Natural killer cell treated with Interleukin-12 subunit alpha and Interleukin-12 subunit beta and Interleukin-15 and Interleukin-18, amount 100 ng/mL, for 72 hours (primary cell): ENCODE measurements around the gene PMPCA. TPM values are rescaled to one million over a fixed set of nuclear protein-coding genes. Genes with fewer than 3 reads are reported as not detected.

Experiments used
- ATAC-seq, 2 donors: fragments of 150-1000 bp; cut with Tn5 transposase in 1 of 2; sonication (Bioruptor Pico), chemical (Tn5 transposase) in 1 of 2; 2 replicates each; pipeline ENCODE4 v1.10.0; 2021
- DNase-seq: peaks from one replicate; pipeline ENCODE4 v3.0.0; 2022; ENCODE audit warnings: low spot score
- H3K27ac Mint-ChIP-seq, 2 donors: 1 replicate in 1 of 2; 2 replicates in 1 of 2; pipeline ENCODE4 v1.8.0; 2022; ENCODE audit warnings: mixed read lengths in 2 of 2, mild to moderate bottlenecking in 1 of 2, moderate library complexity in 1 of 2
- H3K27me3 Mint-ChIP-seq, 2 donors: 1 replicate in 1 of 2; 2 replicates in 1 of 2; pipeline ENCODE4 v1.8.0; 2022; ENCODE audit warnings: mixed read lengths in 2 of 2
- H3K36me3 Mint-ChIP-seq: one replicate; pipeline ENCODE4 v1.8.0; 2022; ENCODE audit warnings: mixed read lengths
- H3K4me1 Mint-ChIP-seq, 2 donors: 1 replicate in 1 of 2; 2 replicates in 1 of 2; pipeline ENCODE4 v1.8.0; 2022; ENCODE audit warnings: low read depth in 2 of 2, mixed read lengths in 2 of 2, mild to moderate bottlenecking in 1 of 2
- H3K4me3 Mint-ChIP-seq: one replicate; pipeline ENCODE4 v1.8.0; 2022; ENCODE audit warnings: mixed read lengths
- H3K9me3 Mint-ChIP-seq: 2 replicates; pipeline ENCODE4 v1.8.0; 2022; ENCODE audit warnings: mixed read lengths
- total RNA-seq, 2 donors: library from RNA; stranded (reverse); gene quantifications; one replicate each; pipeline ENCODE4 v1.2.3, GENCODE V29; 2022

The PMPCA gene
- total RNA-seq, 2 donors from 2014 or later = 66.2 to 107 TPM

- ATAC-seq = no peak
- no peaks in the 10 kb centered on the region for H3K27me3 Mint-ChIP-seq
- no peaks in the 10 kb centered on the region for H3K9me3 Mint-ChIP-seq
- no peaks in the 10 kb centered on the region for H3K36me3 Mint-ChIP-seq
- DNase-seq = no peak
- H3K4me1 Mint-ChIP-seq = no peaks in the 10 kb centered on the region
- no peak overlapping the region for H3K4me3 Mint-ChIP-seq
- no peak overlapping the region for H3K27ac Mint-ChIP-seq
Measured at GRCh38 chr9:136368190-136368589, 42.3 kb upstream of the PMPCA start.

- Mint-ChIP-seq H3K4me1 (no peaks in the 10 kb centered on the region), H3K27me3 (no peaks in the 10 kb centered on the region), H3K9me3 (no peaks in the 10 kb centered on the region), H3K4me3 (no peak overlapping the region), H3K27ac (no peak overlapping the region), H3K36me3 (no peaks in the 10 kb centered on the region)
- DNase-seq (no peak), ATAC-seq (no peak)
Measured at GRCh38 chr9:136370037-136370436, 40.4 kb upstream of the PMPCA start.

GRCh38 chr9:136370687-136371532, 39.5 kb upstream of the PMPCA start:
- no peaks in the 10 kb centered on the region for H3K4me1 Mint-ChIP-seq
- no peaks in the 10 kb centered on the region for H3K36me3 Mint-ChIP-seq
- ATAC-seq = no peak
- no peaks in the 10 kb centered on the region for H3K27me3 Mint-ChIP-seq
- DNase-seq = no peak
- H3K27ac Mint-ChIP-seq = no peak overlapping the region
- H3K9me3 Mint-ChIP-seq = no peaks in the 10 kb centered on the region
- H3K4me3 Mint-ChIP-seq = no peak overlapping the region

GRCh38 chr9:136371533-136371880, 39.0 kb upstream of the PMPCA start:
- Mint-ChIP-seq H3K9me3 (no peaks in the 10 kb centered on the region), H3K27me3 (no peaks in the 10 kb centered on the region), H3K27ac (no peak overlapping the region), H3K4me1 (no peaks in the 10 kb centered on the region), H3K36me3 (no peaks in the 10 kb centered on the region), H3K4me3 (no peak overlapping the region)
- ATAC-seq (no peak), DNase-seq (no peak)

GRCh38 chr9:136372006-136372405, 38.5 kb upstream of the PMPCA start:
- Mint-ChIP-seq H3K4me1 (no peaks in the 10 kb centered on the region), H3K27ac (no peak overlapping the region), H3K36me3 (no peaks in the 10 kb centered on the region), H3K27me3 (no peaks in the 10 kb centered on the region), H3K9me3 (no peaks in the 10 kb centered on the region), H3K4me3 (no peak overlapping the region)
- DNase-seq = no peak
- ATAC-seq = no peak

- Mint-ChIP-seq H3K27me3 (no peaks in the 10 kb centered on the region), H3K4me1 (no peaks in the 10 kb centered on the region), H3K36me3 (no peaks in the 10 kb centered on the region), H3K4me3 (peak overlapping the region; percentile 50), H3K9me3 (no peaks in the 10 kb centered on the region), H3K27ac (no peak overlapping the region)
- ATAC-seq = no peak
- DNase-seq = no peak
Measured at GRCh38 chr9:136372561-136373299, 37.7 kb upstream of the PMPCA start.

GRCh38 chr9:136373300-136374182, 36.9 kb upstream of the PMPCA start, which contains the start of gene CARD9:
Gene CARD9, minus strand, starts transcription at chr9:136373669. Its CDS starts 1,591 bp downstream, at chr9:136372078.
- H3K4me1 Mint-ChIP-seq = no peaks in the 10 kb centered on the region
- DNase-seq = no peak

GRCh38 chr9:136374183-136374575, 36.3 kb upstream of the PMPCA start:
- Mint-ChIP-seq H3K27ac (no peak overlapping the region), H3K9me3 (no peaks in the 10 kb centered on the region)
- ATAC-seq = no peak

More at GRCh38 chr9:136373300-136374182, 36.9 kb upstream of the PMPCA start, which contains the start of gene CARD9:
- Mint-ChIP-seq H3K9me3 (no peaks in the 10 kb centered on the region), H3K4me3 (peak within 1 kb of the TSS; percentile 50), H3K27me3 (no peaks in the 10 kb centered on the region), H3K27ac (no peak within 1 kb of the TSS), H3K36me3 (no peaks in the 10 kb centered on the region)
- peak; percentile 69 to 75 for ATAC-seq

GRCh38 chr9:136375096-136375495, 35.4 kb upstream of the PMPCA start:
- Mint-ChIP-seq H3K4me3 (no peak overlapping the region), H3K27ac (no peak overlapping the region), H3K36me3 (no peaks in the 10 kb centered on the region), H3K27me3 (no peaks in the 10 kb centered on the region), H3K4me1 (no peaks in the 10 kb centered on the region), H3K9me3 (no peaks in the 10 kb centered on the region)
- no peak for DNase-seq
- no peak for ATAC-seq

More at GRCh38 chr9:136374183-136374575, 36.3 kb upstream of the PMPCA start:
- no peak overlapping the region for H3K4me3 Mint-ChIP-seq
- no peaks in the 10 kb centered on the region for H3K36me3 Mint-ChIP-seq
- H3K27me3 Mint-ChIP-seq = no peaks in the 10 kb centered on the region
- no peak for DNase-seq
- H3K4me1 Mint-ChIP-seq = no peaks in the 10 kb centered on the region

GRCh38 chr9:136376457-136376856, 34.0 kb upstream of the PMPCA start:
- H3K36me3 Mint-ChIP-seq = no peaks in the 10 kb centered on the region
- H3K27ac Mint-ChIP-seq = no peak overlapping the region
- no peaks in the 10 kb centered on the region for H3K4me1 Mint-ChIP-seq
- no peaks in the 10 kb centered on the region for H3K9me3 Mint-ChIP-seq
- DNase-seq = no peak
- no peak overlapping the region for H3K4me3 Mint-ChIP-seq
- ATAC-seq = no peak
- no peaks in the 10 kb centered on the region for H3K27me3 Mint-ChIP-seq

GRCh38 chr9:136377341-136378169, 32.9 kb upstream of the PMPCA start:
- DNase-seq (no peak), ATAC-seq (no peak)
- Mint-ChIP-seq H3K4me1 (no peaks in the 10 kb centered on the region), H3K36me3 (no peaks in the 10 kb centered on the region), H3K4me3 (no peak overlapping the region), H3K27ac (no peak overlapping the region), H3K9me3 (no peaks in the 10 kb centered on the region), H3K27me3 (no peaks in the 10 kb centered on the region)

- Mint-ChIP-seq H3K4me1 (no peaks in the 10 kb centered on the region), H3K9me3 (no peaks in the 10 kb centered on the region), H3K27me3 (no peaks in the 10 kb centered on the region), H3K36me3 (no peaks in the 10 kb centered on the region), H3K4me3 (no peak overlapping the region), H3K27ac (no peak overlapping the region)
- ATAC-seq = no peak
- no peak for DNase-seq
Measured at GRCh38 chr9:136378170-136379002, 32.1 kb upstream of the PMPCA start.
